A549 (cell line): ENCODE data around the gene B3GNT2. TPM values are rescaled to one million over a fixed set of nuclear protein-coding genes. Genes with fewer than 3 reads are reported as not detected.

Experiments
- ATAC-seq, 2 experiments: fragments of 200-7000 bp in 1 of 2; fragments of >200 bp in 1 of 2; cut with Nextera tagmentation in 1 of 2; cut with Tn5 transposase in 1 of 2; 3 replicates each; pipeline versions ENCODE4 v1.8.0 to v1.9.1; 2018 to 2020; ENCODE audit warnings: mild to moderate bottlenecking in 1 of 2, moderate library complexity in 1 of 2
- CTCF ChIA-PET: fragments of 300-600 bp; sonication (Branson Sonifier 250); formaldehyde crosslinking; extraction: SDS; loops from one replicate; lab custom pipeline; 2021; ENCODE audit warnings: antibody characterized with exemption, inconsistent platforms; lab: Yijun Ruan, JAX
- POLR2A ChIA-PET: fragments of 350-600 bp; formaldehyde crosslinking; extraction: SDS; loops from one replicate; lab custom pipeline; 2021; ENCODE audit warnings: antibody characterized with exemption, inconsistent platforms; lab: Yijun Ruan, JAX
- DNase-seq, 2 experiments: peaks; one replicate each; pipeline versions ENCODE4 v3.0.0 to v3.0.0-alpha.2; 2011 to 2016; ENCODE audit warnings: low read depth in 1 of 2, low spot score in 1 of 2
- FAIRE-seq: peaks from 2 replicates; lab custom pipeline; 2011; peaks lifted over from hg19 to GRCh38; lab: Jason Lieb, UNC
- H3K27ac ChIP-seq, 2 experiments: fragments of >200 bp; sonication (Bioruptor Twin); formaldehyde crosslinking; 3 replicates each; pipeline ENCODE4 v1.5.1; 2016 to 2017
- H3K4me1 ChIP-seq: fragments of >200 bp; sonication (Bioruptor Twin); formaldehyde crosslinking; 3 replicates; pipeline ENCODE4 v1.6.1; 2016
- H3K4me2 ChIP-seq: fragments of >200 bp; sonication (Bioruptor Twin); formaldehyde crosslinking; 3 replicates; pipeline ENCODE4 v1.6.1; 2016
- H3K4me3 ChIP-seq: fragments of >200 bp; sonication (Bioruptor Twin); formaldehyde crosslinking; 3 replicates; pipeline ENCODE4 v1.5.1; 2016
- H3K9me3 ChIP-seq: fragments of >200 bp; sonication (Bioruptor Twin); formaldehyde crosslinking; 3 replicates; pipeline ENCODE4 v1.6.1; 2016
- CEBPB ChIP-seq, 2 experiments: fragments of >200 bp in 1 of 2; sonication (Bioruptor Twin) in 1 of 2; formaldehyde crosslinking in 1 of 2; IDR thresholded peaks; 2 replicates each; pipeline ENCODE4 v1.6.1; 2012 to 2016
- CTCF ChIP-seq: fragments of >200 bp; sonication (Bioruptor Twin); formaldehyde crosslinking; IDR thresholded peaks from 3 replicates; pipeline ENCODE4 v1.5.1; 2016
- EHF ChIP-seq: fragments of 250-450 bp; sonication (Bioruptor Pico); IDR thresholded peaks from 2 replicates; pipeline ENCODE4 v1.5.0; 2020; ENCODE audit warnings: mild to moderate bottlenecking
- ELK1 ChIP-seq: fragments of 150-350 bp; IDR thresholded peaks from 2 replicates; pipeline ENCODE4 v1.6.1; 2014; ENCODE audit warnings: low read depth, mild to moderate bottlenecking, low read length
- FOSB ChIP-seq: fragments of 250-450 bp; sonication (Bioruptor Pico); IDR thresholded peaks from 2 replicates; pipeline ENCODE4 v1.5.0; 2020; ENCODE audit warnings: mild to moderate bottlenecking, moderate library complexity
- FOSL2 ChIP-seq, 2 experiments: fragments of 450-650 bp in 1 of 2; fragments of >200 bp in 1 of 2; sonication (Bioruptor Twin) in 1 of 2; formaldehyde crosslinking; IDR thresholded peaks; 2 replicates each; pipeline versions ENCODE4 v1.5.0 to v1.6.1; 2016 to 2020; ENCODE audit warnings: mild to moderate bottlenecking in 1 of 2, moderate library complexity in 1 of 2
- HES2 ChIP-seq: fragments of >200 bp; sonication (Bioruptor Twin); formaldehyde crosslinking; IDR thresholded peaks from 2 replicates; pipeline ENCODE4 v1.6.1; 2016
- KDM5A ChIP-seq: fragments of 200-600 bp; sonication (generic); IDR thresholded peaks from 2 replicates; pipeline ENCODE4 v1.6.1; 2016; ENCODE audit warnings: antibody characterized with exemption, mild to moderate bottlenecking
- NPAS2 ChIP-seq: fragments of 250-450 bp; sonication (Bioruptor Pico); IDR thresholded peaks from 2 replicates; pipeline ENCODE4 v1.8.0; 2022; ENCODE audit warnings: mild to moderate bottlenecking, moderate library complexity, borderline replicate concordance
- NR3C1 ChIP-seq: fragments of >200 bp; sonication (Bioruptor Twin); formaldehyde crosslinking; IDR thresholded peaks from 3 replicates; pipeline ENCODE4 v1.6.1; 2017
- POLR2A ChIP-seq: IDR thresholded peaks from 2 replicates; pipeline ENCODE4 v1.6.1; 2012; ENCODE audit warnings: mild to moderate bottlenecking, low read length
- RCOR1 ChIP-seq: fragments of 150-350 bp; IDR thresholded peaks from 2 replicates; pipeline ENCODE4 v1.6.1; 2014; ENCODE audit warnings: antibody characterized with exemption, low read length, low read depth
- SMC3 ChIP-seq: fragments of >200 bp; sonication (Bioruptor Twin); formaldehyde crosslinking; IDR thresholded peaks from 3 replicates; pipeline ENCODE4 v1.6.1; 2018; ENCODE audit warnings: inconsistent platforms
- SREBF2 ChIP-seq: fragments of 450-650 bp; IDR thresholded peaks from 2 replicates; pipeline ENCODE4 v1.6.1; 2014; ENCODE audit warnings: mild to moderate bottlenecking, moderate library complexity
- ZFP36 ChIP-seq: fragments of 450-650 bp; IDR thresholded peaks from 2 replicates; pipeline ENCODE4 v1.6.1; 2014; ENCODE audit warnings: borderline replicate concordance; ENCODE audit not compliant: partially characterized antibody
- ZNF302 ChIP-seq: fragments of 250-450 bp; sonication (Bioruptor Pico); IDR thresholded peaks from 2 replicates; pipeline ENCODE4 v1.9.0; 2021; ENCODE audit warnings: inconsistent platforms, mild to moderate bottlenecking, moderate library complexity
- WGBS: methylation state at CpG from one replicate; pipeline ENCODE4 v1.1.6; 2017; ENCODE audit errors: missing lambda C conversion rate; 5-methylcytosine and 5-hydroxymethylcytosine counted together
- polyA plus RNA-seq, 4 experiments: library from polyadenylated mRNA; depleted of rRNA in 3 of 4; stranded (reverse); fragments of >200 nt; fragmentation: RNase III in 1 of 4; extraction: RNeasy Plus Mini Kit Qiagen cat#74134 plus additional on column Dnase treatment in 1 of 4; gene quantifications; 2 replicates in 3 of 4; 3 replicates in 1 of 4; pipeline ENCODE4 v1.2.3, GENCODE V29; 2011 to 2017

Gene B3GNT2
- polyA plus RNA-seq, 2 of the 4 experiments (the other 2 are of a cell fraction): 21.3 to 29.4 TPM

GRCh38 chr2:62257466-62257865 is 61.6 kb downstream of the B3GNT2 start:
- Histone ChIP-seq H3K4me1 (no peaks in the 10 kb centered on the region), H3K4me3 (no peak overlapping the region), H3K27ac (no peak overlapping the region), H3K4me2 (no peak overlapping the region), H3K9me3 (0 out of 3 replicates have a peak, but pooled peaks cover 7% of the 10 kb centered on the region)
- no peak for FAIRE-seq
- DNase-seq: no peak
- ATAC-seq: no peak
- WGBS: 81% methylated on average over 4 of the region's 4 CpGs
- TF ChIP-seq CTCF: no peak
- no peak for TF ChIP-seq EHF (CRISPR knock-in tag)
- TF ChIP-seq NR3C1: no peak
- no peak for TF ChIP-seq ZNF302 (CRISPR knock-in tag)
- no peak for TF ChIP-seq FOSB (CRISPR knock-in tag)
- CTCF ChIA-PET: interaction anchor here (1.2 kb wide), 1 partner anchor 13 kb away, joined by 3 read pairs; no protein-coding TSS in a partner anchor
- POLR2A ChIA-PET: no interaction called here

GRCh38 chr2:62263076-62263715 is 67.3 kb downstream of the B3GNT2 start:
- H3K4me1 ChIP-seq: no peaks in the 10 kb centered on the region
- no peak overlapping the region for H3K4me3 ChIP-seq
- POLR2A ChIA-PET: no interaction called here
- FAIRE-seq: no peak
- H3K27ac ChIP-seq: no peak overlapping the region
- DNase-seq: no peak
- H3K9me3 ChIP-seq: 0 out of 3 replicates have a peak, but pooled peaks cover 3% of the 10 kb centered on the region
- 62% methylated on average over 6 of the region's 6 CpGs for WGBS
- no peak for TF ChIP-seq FOSL2 (IDR thresholded peaks at IDR 0.05)
- TF ChIP-seq FOSL2 (CRISPR knock-in tag; IDR thresholded peaks at IDR 0.05): no peak
- 0 out of 2 replicates have a peak, but pooled peaks have one; percentile 5 for TF ChIP-seq NPAS2 (CRISPR knock-in tag)
- TF ChIP-seq, all 56 proteins: peak for 1
- no peak for ATAC-seq
- H3K4me2 ChIP-seq: no peak overlapping the region
- CTCF ChIA-PET: no interaction called here

GRCh38 chr2:62264186-62264585 is 68.3 kb downstream of the B3GNT2 start:
- DNase-seq: no peak
- no peak for FAIRE-seq
- 54% methylated on average over 3 of the region's 3 CpGs for WGBS
- ChIA-PET POLR2A (no interaction called here), CTCF (no interaction called here)
- Histone ChIP-seq H3K4me1 (no peaks in the 10 kb centered on the region), H3K4me3 (no peak overlapping the region), H3K27ac (no peak overlapping the region), H3K9me3 (0 out of 3 replicates have a peak, but pooled peaks cover 7% of the 10 kb centered on the region), H3K4me2 (no peak overlapping the region)
- TF ChIP-seq RCOR1 (no peak), ZFP36 (no peak), FOSL2 (IDR thresholded peaks at IDR 0.05) (no peak), FOSL2 (CRISPR knock-in tag; IDR thresholded peaks at IDR 0.05) (no peak), POLR2A (no peak), CTCF (no peak), CEBPB (IDR thresholded peaks at IDR 0.05) (no peak), KDM5A (no peak), SREBF2 (no peak), ELK1 (no peak), HES2 (no peak), SMC3 (no peak)
- no peak for ATAC-seq
